ENCODE measurements around the gene VAMP1. TPM values are rescaled to one million over a fixed set of nuclear protein-coding genes. Genes with fewer than 3 reads are reported as not detected.
A peak's percentile ranks its signal among the peaks of the same experiment; 100 is the strongest.

Gene VAMP1
- total and polyA plus RNA-seq, 9 of the 15 experiments (the other 6 are each of a cell fraction or from before 2014, with no cell fraction given) = 0.76 to 13.2 (median 4.2) TPM

DNA sequence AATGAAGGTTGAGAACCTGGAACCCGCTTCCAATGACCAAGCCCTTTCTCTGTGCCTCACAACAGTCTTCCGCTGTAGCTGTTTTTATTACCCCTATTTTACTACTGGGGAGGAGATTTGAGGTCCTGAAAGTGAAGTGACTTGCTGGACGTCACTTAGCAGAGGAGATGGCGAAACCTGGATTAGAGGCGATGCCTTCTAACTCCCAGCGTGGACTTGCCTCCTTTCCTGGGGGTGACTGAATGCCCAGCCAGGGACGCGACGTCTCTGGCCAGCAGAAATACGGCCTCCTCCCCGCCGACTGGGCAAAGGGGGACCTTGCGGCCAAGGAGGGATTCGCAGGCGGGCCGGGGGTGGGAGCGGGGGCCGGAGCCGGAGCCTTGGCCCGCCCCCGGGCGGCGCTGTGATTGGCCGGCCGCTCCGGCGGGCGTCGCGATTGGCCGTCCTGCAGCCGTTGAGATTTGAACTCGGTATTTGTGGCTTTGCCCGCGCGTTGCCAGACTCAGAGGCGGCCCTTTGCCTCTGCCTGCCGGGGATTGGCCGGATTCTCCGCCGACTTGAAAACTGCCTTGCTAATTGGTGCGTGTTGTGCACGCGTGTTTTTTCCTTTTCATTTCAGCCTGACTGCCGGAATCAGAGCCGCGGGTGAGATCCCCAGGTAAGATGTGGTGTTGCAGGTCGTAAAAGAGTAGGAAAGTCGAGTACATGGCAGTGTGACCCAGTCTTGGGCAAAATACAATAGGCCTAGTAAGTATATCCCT is 23.2 kb upstream of the VAMP1 start, which contains the start of gene NCAPD2 (continued):
- no peak; the same call in 1 of the 2 replicates for TF ChIP-seq DPF2 (IDR thresholded peaks at IDR 0.05)
- no peak for TF ChIP-seq POLR2AphosphoS2 (IDR thresholded peaks at IDR 0.05; ENCODE audit: low read length)
- TF ChIP-seq HEY1 (CRISPR knock-in tag; IDR thresholded peaks at IDR 0.05; ENCODE audit: borderline replicate concordance) = no peak
- TF ChIP-seq ARID1B (IDR thresholded peaks at IDR 0.05) = no peak
- TF ChIP-seq CBFB (CRISPR knock-in tag; IDR thresholded peaks at IDR 0.05) = no peak
- TF ChIP-seq, protein P1, sequence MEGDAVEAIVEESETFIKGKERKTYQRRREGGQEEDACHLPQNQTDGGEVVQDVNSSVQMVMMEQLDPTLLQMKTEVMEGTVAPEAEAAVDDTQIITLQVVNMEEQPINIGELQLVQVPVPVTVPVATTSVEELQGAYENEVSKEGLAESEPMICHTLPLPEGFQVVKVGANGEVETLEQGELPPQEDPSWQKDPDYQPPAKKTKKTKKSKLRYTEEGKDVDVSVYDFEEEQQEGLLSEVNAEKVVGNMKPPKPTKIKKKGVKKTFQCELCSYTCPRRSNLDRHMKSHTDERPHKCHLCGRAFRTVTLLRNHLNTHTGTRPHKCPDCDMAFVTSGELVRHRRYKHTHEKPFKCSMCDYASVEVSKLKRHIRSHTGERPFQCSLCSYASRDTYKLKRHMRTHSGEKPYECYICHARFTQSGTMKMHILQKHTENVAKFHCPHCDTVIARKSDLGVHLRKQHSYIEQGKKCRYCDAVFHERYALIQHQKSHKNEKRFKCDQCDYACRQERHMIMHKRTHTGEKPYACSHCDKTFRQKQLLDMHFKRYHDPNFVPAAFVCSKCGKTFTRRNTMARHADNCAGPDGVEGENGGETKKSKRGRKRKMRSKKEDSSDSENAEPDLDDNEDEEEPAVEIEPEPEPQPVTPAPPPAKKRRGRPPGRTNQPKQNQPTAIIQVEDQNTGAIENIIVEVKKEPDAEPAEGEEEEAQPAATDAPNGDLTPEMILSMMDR (IDR thresholded peaks at IDR 0.05 in 2 of 3, conservative IDR thresholded peaks at IDR 0.05 in 1 of 3; ENCODE audit: insufficient read depth in 2 of 3, low read depth in 1 of 3, low read length in 3 of 3) = no peak; a peak in 1 of 6 replicates
- TF ChIP-seq JUN (IDR thresholded peaks at IDR 0.05; ENCODE audit: borderline replicate concordance, low read depth, low read length) = 0 out of 2 replicates have a peak, but pooled peaks have one; percentile 5
- TF ChIP-seq JUN (CRISPR knock-in tag; IDR thresholded peaks at IDR 0.05; ENCODE audit: borderline replicate concordance) = no peak
- no peak for TF ChIP-seq FOXA3 (CRISPR knock-in tag; conservative IDR thresholded peaks at IDR 0.05 in 1 of 2, IDR thresholded peaks at IDR 0.05 in 1 of 2)
- no peak; the same call in 1 of the 2 replicates for TF ChIP-seq SMARCE1 (IDR thresholded peaks at IDR 0.05)
- TF ChIP-seq, protein P2, sequence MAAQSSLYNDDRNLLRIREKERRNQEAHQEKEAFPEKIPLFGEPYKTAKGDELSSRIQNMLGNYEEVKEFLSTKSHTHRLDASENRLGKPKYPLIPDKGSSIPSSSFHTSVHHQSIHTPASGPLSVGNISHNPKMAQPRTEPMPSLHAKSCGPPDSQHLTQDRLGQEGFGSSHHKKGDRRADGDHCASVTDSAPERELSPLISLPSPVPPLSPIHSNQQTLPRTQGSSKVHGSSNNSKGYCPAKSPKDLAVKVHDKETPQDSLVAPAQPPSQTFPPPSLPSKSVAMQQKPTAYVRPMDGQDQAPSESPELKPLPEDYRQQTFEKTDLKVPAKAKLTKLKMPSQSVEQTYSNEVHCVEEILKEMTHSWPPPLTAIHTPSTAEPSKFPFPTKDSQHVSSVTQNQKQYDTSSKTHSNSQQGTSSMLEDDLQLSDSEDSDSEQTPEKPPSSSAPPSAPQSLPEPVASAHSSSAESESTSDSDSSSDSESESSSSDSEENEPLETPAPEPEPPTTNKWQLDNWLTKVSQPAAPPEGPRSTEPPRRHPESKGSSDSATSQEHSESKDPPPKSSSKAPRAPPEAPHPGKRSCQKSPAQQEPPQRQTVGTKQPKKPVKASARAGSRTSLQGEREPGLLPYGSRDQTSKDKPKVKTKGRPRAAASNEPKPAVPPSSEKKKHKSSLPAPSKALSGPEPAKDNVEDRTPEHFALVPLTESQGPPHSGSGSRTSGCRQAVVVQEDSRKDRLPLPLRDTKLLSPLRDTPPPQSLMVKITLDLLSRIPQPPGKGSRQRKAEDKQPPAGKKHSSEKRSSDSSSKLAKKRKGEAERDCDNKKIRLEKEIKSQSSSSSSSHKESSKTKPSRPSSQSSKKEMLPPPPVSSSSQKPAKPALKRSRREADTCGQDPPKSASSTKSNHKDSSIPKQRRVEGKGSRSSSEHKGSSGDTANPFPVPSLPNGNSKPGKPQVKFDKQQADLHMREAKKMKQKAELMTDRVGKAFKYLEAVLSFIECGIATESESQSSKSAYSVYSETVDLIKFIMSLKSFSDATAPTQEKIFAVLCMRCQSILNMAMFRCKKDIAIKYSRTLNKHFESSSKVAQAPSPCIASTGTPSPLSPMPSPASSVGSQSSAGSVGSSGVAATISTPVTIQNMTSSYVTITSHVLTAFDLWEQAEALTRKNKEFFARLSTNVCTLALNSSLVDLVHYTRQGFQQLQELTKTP (IDR thresholded peaks at IDR 0.05; ENCODE audit: low read depth in 1 of 2, partially characterized antibody in 2 of 2) = peak in 1 of 2 experiments; percentile 90
- peak; percentile 14 for TF ChIP-seq HDAC3 (IDR thresholded peaks at IDR 0.05; ENCODE audit: borderline replicate concordance, partially characterized antibody)
- TF ChIP-seq, protein P3, sequence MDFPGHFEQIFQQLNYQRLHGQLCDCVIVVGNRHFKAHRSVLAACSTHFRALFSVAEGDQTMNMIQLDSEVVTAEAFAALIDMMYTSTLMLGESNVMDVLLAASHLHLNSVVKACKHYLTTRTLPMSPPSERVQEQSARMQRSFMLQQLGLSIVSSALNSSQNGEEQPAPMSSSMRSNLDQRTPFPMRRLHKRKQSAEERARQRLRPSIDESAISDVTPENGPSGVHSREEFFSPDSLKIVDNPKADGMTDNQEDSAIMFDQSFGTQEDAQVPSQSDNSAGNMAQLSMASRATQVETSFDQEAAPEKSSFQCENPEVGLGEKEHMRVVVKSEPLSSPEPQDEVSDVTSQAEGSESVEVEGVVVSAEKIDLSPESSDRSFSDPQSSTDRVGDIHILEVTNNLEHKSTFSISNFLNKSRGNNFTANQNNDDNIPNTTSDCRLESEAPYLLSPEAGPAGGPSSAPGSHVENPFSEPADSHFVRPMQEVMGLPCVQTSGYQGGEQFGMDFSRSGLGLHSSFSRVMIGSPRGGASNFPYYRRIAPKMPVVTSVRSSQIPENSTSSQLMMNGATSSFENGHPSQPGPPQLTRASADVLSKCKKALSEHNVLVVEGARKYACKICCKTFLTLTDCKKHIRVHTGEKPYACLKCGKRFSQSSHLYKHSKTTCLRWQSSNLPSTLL (IDR thresholded peaks at IDR 0.05) = no peak
- TF ChIP-seq, protein P4, sequence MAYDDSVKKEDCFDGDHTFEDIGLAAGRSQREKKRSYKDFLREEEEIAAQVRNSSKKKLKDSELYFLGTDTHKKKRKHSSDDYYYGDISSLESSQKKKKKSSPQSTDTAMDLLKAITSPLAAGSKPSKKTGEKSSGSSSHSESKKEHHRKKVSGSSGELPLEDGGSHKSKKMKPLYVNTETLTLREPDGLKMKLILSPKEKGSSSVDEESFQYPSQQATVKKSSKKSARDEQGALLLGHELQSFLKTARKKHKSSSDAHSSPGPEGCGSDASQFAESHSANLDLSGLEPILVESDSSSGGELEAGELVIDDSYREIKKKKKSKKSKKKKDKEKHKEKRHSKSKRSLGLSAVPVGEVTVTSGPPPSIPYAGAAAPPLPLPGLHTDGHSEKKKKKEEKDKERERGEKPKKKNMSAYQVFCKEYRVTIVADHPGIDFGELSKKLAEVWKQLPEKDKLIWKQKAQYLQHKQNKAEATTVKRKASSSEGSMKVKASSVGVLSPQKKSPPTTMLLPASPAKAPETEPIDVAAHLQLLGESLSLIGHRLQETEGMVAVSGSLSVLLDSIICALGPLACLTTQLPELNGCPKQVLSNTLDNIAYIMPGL (CRISPR knock-in tag; IDR thresholded peaks at IDR 0.05) = no peak
- TF ChIP-seq NCOA1 (IDR thresholded peaks at IDR 0.05; ENCODE audit: low read depth) = 0 out of 2 replicates have a peak, but pooled peaks have one; percentile 47
- TF ChIP-seq ELF2 (CRISPR knock-in tag; IDR thresholded peaks at IDR 0.05) = no peak
- TF ChIP-seq ZNF699 (CRISPR knock-in tag; IDR thresholded peaks at IDR 0.05; ENCODE audit: insufficient replicate concordance) = no peak
- TF ChIP-seq SRSF1 (IDR thresholded peaks at IDR 0.05; ENCODE audit: low read depth, low read length) = no peak
